ENCODE results near the gene PSMA3. TPM values are rescaled to one million over a fixed set of nuclear protein-coding genes. Genes with fewer than 3 reads are reported as not detected.

PSMA3 gene
- 190 TPM for polyA plus RNA-seq (ENCODE audit: insufficient read length)
- long read RNA-seq, donor 1, transcript PSMA3-212 (3 exons, 730 nt) = minor isoform, 10 of 126 reads
- long read RNA-seq, donor 1, transcript PSMA3-201 (11 exons, 970 nt) = major isoform, 68 of 126 reads
- long read RNA-seq, donor 1, partial matches to known transcripts = 46 of 126 reads
- long read RNA-seq, donor 1, other reads (novel, unspliced or antisense) = 0 of 126 reads
- long read RNA-seq, donor 2, transcript PSMA3-212 (3 exons, 730 nt) = minor isoform, 5 of 120 reads
- long read RNA-seq, donor 2, transcript PSMA3-201 (11 exons, 970 nt) = major isoform, 83 of 120 reads
- long read RNA-seq, donor 2, partial matches to known transcripts = 30 of 120 reads
- long read RNA-seq, donor 2, other reads (novel, unspliced or antisense) = 0 of 120 reads
- long read RNA-seq, donor 3, transcript PSMA3-201 (11 exons, 970 nt) = major isoform, 55 of 99 reads
- long read RNA-seq, donor 3, transcript PSMA3-212 (3 exons, 730 nt) = minor isoform, 5 of 99 reads
- long read RNA-seq, donor 3, partial matches to known transcripts = 33 of 99 reads
- long read RNA-seq, donor 3, other reads (novel, unspliced or antisense) = 0 of 99 reads
- long read RNA-seq, donor 4, transcript PSMA3-201 (11 exons, 970 nt) = major isoform, 6 of 20 reads
- long read RNA-seq, donor 4, partial matches to known transcripts = 11 of 20 reads
- long read RNA-seq, donor 4, other reads (novel, unspliced or antisense) = 0 of 20 reads
- long read RNA-seq, donor 5, transcript PSMA3-212 (3 exons, 730 nt) = minor isoform, 14 of 209 reads
- long read RNA-seq, donor 5, transcript PSMA3-201 (11 exons, 970 nt) = major isoform, 153 of 209 reads
- long read RNA-seq, donor 5, partial matches to known transcripts = 33 of 209 reads
- long read RNA-seq, donor 5, other reads (novel, unspliced or antisense) = 5 of 209 reads
- long read RNA-seq, donor 6, transcript PSMA3-201 (11 exons, 970 nt) = major isoform, 86 of 173 reads
- long read RNA-seq, donor 6, transcript PSMA3-212 (3 exons, 730 nt) = minor isoform, 6 of 173 reads
- long read RNA-seq, donor 6, partial matches to known transcripts = 78 of 173 reads
- long read RNA-seq, donor 6, other reads (novel, unspliced or antisense) = 0 of 173 reads
- long read RNA-seq, donor 7, transcript PSMA3-212 (3 exons, 730 nt) = minor isoform, 7 of 169 reads
- long read RNA-seq, donor 7, transcript PSMA3-201 (11 exons, 970 nt) = major isoform, 102 of 169 reads
- long read RNA-seq, donor 7, partial matches to known transcripts = 52 of 169 reads
- long read RNA-seq, donor 7, other reads (novel, unspliced or antisense) = 5 of 169 reads
- long read RNA-seq, donor 8, transcript PSMA3-201 (11 exons, 970 nt) = major isoform, 32 of 34 reads
- long read RNA-seq, donor 8, partial matches to known transcripts = 0 of 34 reads
- long read RNA-seq, donor 8, other reads (novel, unspliced or antisense) = 0 of 34 reads

GRCh38 chr14:58244556-58245387, at the start of gene PSMA3:
Gene PSMA3, plus strand, starts transcription at chr14:58244843. Its CDS starts 78 bp downstream, at chr14:58244921.
- peak; percentile 97 for DNase-seq

- no peak for DNase-seq
These were observed 48.4 kb upstream of the PSMA3 start for GRCh38 chr14:58196198-58196597.

GRCh38 chr14:58198086-58198485, 46.6 kb upstream of the PSMA3 start:
- no peak for DNase-seq

- peak; percentile 87 for DNase-seq
These were observed 44.7 kb upstream of the PSMA3 start, which contains the start of gene ACTR10 for GRCh38 chr14:58199726-58200479. Gene ACTR10, plus strand, starts transcription at chr14:58200149. Its CDS starts 69 bp downstream, at chr14:58200218.

GRCh38 chr14:58200480-58200841, 44.2 kb upstream of the PSMA3 start:
- DNase-seq = no peak

GRCh38 chr14:58200846-58201245, 43.8 kb upstream of the PSMA3 start:
- DNase-seq = peak; percentile 8

- no peak for DNase-seq
These were observed 31.5 kb upstream of the PSMA3 start for GRCh38 chr14:58213176-58213575.

GRCh38 chr14:58215191-58215914, 29.3 kb upstream of the PSMA3 start:
- no peak for DNase-seq

- DNase-seq = no peak
These were observed 28.1 kb upstream of the PSMA3 start for GRCh38 chr14:58216544-58216943.

GRCh38 chr14:58227096-58227819, 17.4 kb upstream of the PSMA3 start:
- no peak for DNase-seq

- DNase-seq = peak; percentile 37
These were observed 6.1 kb upstream of the PSMA3 start for GRCh38 chr14:58238252-58239243.

- DNase-seq = peak; percentile 78
These were observed 5.1 kb upstream of the PSMA3 start for GRCh38 chr14:58239244-58240195.

- DNase-seq = no peak
These were observed 670 bp upstream of the PSMA3 start for GRCh38 chr14:58243790-58244555.

- no peak for DNase-seq
These were observed 919 bp downstream of the PSMA3 start for GRCh38 chr14:58245562-58245961.

- DNase-seq = no peak
These were observed 5.0 kb downstream of the PSMA3 start for GRCh38 chr14:58249611-58250010.

Measured in left kidney (tissue), 8 donors.